GM12801 (cell line): ENCODE measurements around the gene GCNT2.

Source experiments
- TF ChIP-seq, protein P1 (sequence below): IDR thresholded peaks from one replicate; pipeline ENCODE4 v1.5.1; 2011; ENCODE audit warnings: control low read depth; ENCODE audit not compliant: insufficient read length; ENCODE audit errors: extremely low read depth

GCNT2 gene

DNA sequence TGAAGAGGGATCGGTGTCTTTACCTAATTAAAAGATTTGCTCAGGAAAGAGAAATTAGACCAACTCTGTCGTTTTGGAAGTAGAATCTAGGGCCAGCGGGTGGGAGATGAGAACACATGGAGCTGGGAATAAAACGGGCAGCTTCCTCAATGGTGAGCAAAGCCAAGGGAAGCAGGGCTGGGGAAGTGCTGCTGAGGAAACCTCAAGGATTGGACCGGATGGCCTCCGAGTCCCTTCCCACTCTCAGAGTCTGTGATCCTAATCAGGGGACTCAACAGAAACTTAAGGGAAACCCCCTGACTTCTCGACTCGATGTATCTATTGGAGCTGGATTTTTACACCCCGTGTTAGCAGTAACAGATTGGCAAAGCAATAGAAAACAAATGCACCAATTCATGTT, 10.8 kb downstream of the GCNT2 start:
- TF ChIP-seq, protein P1, sequence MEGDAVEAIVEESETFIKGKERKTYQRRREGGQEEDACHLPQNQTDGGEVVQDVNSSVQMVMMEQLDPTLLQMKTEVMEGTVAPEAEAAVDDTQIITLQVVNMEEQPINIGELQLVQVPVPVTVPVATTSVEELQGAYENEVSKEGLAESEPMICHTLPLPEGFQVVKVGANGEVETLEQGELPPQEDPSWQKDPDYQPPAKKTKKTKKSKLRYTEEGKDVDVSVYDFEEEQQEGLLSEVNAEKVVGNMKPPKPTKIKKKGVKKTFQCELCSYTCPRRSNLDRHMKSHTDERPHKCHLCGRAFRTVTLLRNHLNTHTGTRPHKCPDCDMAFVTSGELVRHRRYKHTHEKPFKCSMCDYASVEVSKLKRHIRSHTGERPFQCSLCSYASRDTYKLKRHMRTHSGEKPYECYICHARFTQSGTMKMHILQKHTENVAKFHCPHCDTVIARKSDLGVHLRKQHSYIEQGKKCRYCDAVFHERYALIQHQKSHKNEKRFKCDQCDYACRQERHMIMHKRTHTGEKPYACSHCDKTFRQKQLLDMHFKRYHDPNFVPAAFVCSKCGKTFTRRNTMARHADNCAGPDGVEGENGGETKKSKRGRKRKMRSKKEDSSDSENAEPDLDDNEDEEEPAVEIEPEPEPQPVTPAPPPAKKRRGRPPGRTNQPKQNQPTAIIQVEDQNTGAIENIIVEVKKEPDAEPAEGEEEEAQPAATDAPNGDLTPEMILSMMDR, result no peak

DNA sequence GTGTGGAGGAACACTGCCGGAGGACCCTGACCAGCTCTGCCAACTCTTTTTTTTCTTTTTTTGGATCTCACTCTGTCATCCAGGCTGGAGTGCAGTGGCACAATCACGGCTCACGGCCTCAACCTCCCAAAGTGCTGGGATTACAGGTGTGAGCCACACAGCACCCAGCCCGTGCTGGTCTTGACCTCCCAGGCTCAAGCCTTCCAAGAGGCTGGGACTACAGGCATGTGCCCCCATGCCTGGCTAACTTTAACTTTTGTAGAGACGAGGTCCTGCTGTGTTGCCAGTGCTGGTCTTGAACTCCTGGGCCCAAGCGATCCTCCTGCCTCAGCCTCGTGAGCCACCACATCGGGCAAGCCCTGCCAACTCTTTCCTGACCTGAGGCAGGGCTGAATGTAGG, 11.2 kb downstream of the GCNT2 start:
- TF ChIP-seq, protein P1, result no peak

DNA sequence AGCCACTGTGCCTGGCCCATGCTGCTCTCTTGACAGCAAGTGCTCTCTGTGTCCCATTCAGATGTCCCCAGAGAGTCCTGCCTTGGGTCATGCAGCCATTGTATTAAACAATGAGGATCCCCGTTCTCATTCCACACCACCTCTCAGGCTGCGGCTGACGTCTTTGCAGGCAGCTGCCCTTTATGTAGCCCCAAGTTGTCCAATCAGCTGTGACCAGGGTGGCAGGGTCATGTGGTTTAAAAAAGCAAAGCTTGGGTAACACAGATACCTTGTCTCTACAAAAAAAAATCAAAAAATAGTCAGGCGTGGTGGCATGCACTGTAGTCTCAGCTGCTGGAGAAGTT, 13.2 kb downstream of the GCNT2 start:
- TF ChIP-seq, protein P1, result no peak

DNA sequence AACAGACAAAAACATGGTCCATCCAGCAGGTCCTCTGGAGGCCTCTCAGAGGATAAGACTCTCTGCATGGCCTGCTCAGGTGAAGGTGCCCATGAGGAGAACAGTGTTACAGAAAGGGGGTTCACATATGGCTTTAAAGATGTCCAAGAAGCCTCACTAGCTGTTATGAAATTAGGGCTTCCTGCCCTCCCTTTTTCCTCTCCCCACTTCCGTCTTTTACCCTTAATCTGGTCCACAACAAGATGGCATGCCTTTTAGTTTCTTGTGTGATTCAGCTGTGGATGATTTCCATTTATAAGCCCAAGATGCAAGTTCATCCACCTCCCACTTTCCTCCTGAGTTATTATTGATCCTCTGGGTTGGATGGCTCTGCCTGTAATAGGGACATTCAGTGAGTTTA, 14.0 kb downstream of the GCNT2 start:
- TF ChIP-seq, protein P1, result no peak

DNA sequence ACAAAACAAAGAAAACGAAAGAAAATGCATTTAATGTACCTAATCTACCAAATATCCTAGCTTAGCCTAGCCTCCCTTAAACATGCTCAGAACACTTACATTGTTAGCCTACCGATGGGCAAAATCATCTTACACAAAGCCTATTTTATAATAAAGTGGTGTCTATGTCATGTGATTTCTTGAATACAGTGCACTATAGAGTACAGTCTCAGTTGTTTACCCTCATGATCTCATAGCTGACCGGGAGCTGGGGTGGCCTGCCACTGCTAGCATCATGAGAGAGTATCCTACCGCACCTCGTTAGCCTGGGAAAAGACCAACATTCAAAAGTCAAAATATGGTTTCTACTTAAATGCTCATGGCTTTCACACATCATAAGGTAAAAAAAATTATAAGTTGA, 16.6 kb downstream of the GCNT2 start:
- TF ChIP-seq, protein P1, result no peak

DNA sequence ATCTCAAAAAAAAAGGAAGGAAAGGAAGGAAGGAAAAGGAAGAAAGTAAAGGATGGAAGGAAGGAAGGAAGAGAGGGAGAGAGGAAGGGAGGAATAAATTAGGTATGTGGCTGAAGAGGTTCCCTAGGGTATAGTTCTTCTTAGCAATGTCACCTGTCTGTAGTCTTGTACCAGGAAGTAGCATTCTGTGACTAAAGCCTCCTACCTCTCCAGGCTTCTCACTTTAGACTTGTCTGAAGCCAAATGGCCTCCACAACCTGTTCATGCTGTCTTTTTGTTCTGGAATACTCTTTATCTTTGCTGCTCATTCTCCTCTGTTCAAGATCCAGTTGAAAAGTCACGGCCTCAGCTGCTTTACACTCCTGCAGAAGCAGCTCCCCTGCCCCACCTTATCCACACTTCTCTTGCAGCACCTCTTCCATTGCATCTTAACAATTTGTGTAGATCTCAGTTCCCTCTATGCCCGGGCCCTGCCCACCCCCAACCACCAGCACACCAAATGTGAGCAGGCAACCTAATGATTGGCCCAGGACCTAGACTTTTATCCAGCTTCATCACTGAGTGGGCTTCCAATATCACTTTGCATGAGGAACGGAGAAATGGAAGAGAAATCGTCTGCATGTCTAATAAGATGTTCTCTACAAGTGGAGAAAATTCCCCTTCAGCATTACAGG, 19.1 kb downstream of the GCNT2 start:
- TF ChIP-seq, protein P1, result no peak

DNA sequence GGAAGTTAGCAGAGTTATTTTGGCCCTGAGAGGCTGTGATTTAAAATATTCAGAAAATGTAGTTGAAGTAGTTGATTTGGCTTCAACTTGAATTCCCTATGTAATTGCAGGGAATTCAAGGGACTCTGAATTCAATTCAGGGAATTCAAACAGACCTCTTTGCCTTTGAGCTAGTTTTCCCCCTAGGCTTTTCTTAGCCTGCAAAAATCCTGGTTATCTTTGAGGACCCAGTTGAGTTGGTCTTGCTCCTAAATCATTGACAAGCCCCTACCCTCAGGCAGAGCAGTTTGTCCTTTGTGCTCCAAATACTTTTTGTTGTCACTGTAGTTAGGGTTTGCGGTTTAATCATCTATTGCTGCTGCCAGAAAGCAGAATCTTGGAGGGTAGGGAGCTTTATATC, 20.4 kb downstream of the GCNT2 start:
- TF ChIP-seq, protein P1, result no peak
